ENCODE data around the gene TMEM233. TPM values are rescaled to one million over a fixed set of nuclear protein-coding genes. Genes with fewer than 3 reads are reported as not detected.
A peak's percentile ranks its signal among the peaks of the same experiment; 100 is the strongest.

The TMEM233 gene
- total and polyA plus RNA-seq, 9 of the 15 experiments (the other 6 are each of a cell fraction or from before 2014, with no cell fraction given) = 0.04 to 0.17 (median 0.07) TPM; not detected in 2

DNA sequence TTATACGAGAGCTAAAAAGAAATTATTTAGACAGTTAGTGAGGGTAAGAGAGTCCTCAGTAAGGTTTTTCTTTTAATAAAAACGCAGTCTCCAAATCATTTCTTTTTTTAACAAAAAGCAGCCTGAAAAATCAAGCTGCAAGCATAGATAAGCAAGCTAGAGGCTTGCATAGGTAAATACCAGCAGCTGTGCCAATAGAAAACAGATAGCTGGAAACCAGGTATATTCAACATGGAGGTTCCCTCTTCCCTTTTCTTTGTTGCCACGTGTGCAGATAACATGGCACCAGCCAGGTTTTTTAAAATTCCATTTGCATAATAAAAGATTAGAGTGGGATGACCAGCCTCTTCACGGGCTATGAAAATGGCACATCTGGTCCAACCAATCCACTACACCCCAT, 68.3 kb downstream of the TMEM233 start (continued):
- TF ChIP-seq, protein P1, sequence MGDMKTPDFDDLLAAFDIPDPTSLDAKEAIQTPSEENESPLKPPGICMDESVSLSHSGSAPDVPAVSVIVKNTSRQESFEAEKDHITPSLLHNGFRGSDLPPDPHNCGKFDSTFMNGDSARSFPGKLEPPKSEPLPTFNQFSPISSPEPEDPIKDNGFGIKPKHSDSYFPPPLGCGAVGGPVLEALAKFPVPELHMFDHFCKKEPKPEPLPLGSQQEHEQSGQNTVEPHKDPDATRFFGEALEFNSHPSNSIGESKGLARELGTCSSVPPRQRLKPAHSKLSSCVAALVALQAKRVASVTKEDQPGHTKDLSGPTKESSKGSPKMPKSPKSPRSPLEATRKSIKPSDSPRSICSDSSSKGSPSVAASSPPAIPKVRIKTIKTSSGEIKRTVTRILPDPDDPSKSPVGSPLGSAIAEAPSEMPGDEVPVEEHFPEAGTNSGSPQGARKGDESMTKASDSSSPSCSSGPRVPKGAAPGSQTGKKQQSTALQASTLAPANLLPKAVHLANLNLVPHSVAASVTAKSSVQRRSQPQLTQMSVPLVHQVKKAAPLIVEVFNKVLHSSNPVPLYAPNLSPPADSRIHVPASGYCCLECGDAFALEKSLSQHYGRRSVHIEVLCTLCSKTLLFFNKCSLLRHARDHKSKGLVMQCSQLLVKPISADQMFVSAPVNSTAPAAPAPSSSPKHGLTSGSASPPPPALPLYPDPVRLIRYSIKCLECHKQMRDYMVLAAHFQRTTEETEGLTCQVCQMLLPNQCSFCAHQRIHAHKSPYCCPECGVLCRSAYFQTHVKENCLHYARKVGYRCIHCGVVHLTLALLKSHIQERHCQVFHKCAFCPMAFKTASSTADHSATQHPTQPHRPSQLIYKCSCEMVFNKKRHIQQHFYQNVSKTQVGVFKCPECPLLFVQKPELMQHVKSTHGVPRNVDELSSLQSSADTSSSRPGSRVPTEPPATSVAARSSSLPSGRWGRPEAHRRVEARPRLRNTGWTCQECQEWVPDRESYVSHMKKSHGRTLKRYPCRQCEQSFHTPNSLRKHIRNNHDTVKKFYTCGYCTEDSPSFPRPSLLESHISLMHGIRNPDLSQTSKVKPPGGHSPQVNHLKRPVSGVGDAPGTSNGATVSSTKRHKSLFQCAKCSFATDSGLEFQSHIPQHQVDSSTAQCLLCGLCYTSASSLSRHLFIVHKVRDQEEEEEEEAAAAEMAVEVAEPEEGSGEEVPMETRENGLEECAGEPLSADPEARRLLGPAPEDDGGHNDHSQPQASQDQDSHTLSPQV (IDR thresholded peaks at IDR 0.05) = peak; percentile 54; the same call in 1 of the 2 replicates
- TF ChIP-seq ZNF785 (CRISPR knock-in tag; IDR thresholded peaks at IDR 0.05) = no peak
- TF ChIP-seq TSC22D4 (tag; IDR thresholded peaks at IDR 0.05) = no peak
- TF ChIP-seq RBM15 (IDR thresholded peaks at IDR 0.05; ENCODE audit: insufficient read depth, low read length) = no peak
- no peak for TF ChIP-seq FOXJ2 (tag; IDR thresholded peaks at IDR 0.05)
- peak; percentile 85 for TF ChIP-seq ZEB2 (IDR thresholded peaks at IDR 0.05)
- TF ChIP-seq, protein P2, sequence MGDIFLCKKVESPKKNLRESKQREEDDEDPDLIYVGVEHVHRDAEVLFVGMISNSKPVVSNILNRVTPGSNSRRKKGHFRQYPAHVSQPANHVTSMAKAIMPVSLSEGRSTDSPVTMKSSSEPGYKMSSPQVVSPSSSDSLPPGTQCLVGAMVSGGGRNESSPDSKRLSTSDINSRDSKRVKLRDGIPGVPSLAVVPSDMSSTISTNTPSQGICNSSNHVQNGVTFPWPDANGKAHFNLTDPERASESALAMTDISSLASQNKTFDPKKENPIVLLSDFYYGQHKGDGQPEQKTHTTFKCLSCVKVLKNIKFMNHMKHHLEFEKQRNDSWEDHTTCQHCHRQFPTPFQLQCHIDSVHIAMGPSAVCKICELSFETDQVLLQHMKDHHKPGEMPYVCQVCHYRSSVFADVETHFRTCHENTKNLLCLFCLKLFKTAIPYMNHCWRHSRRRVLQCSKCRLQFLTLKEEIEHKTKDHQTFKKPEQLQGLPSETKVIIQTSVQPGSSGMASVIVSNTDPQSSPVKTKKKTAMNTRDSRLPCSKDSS (IDR thresholded peaks at IDR 0.05; ENCODE audit: low read depth, partially characterized antibody) = no peak
- TF ChIP-seq CREM (IDR thresholded peaks at IDR 0.05; ENCODE audit: low read depth) = no peak
- TF ChIP-seq KDM2B (CRISPR knock-in tag; IDR thresholded peaks at IDR 0.05) = no peak
- TF ChIP-seq, protein P3, sequence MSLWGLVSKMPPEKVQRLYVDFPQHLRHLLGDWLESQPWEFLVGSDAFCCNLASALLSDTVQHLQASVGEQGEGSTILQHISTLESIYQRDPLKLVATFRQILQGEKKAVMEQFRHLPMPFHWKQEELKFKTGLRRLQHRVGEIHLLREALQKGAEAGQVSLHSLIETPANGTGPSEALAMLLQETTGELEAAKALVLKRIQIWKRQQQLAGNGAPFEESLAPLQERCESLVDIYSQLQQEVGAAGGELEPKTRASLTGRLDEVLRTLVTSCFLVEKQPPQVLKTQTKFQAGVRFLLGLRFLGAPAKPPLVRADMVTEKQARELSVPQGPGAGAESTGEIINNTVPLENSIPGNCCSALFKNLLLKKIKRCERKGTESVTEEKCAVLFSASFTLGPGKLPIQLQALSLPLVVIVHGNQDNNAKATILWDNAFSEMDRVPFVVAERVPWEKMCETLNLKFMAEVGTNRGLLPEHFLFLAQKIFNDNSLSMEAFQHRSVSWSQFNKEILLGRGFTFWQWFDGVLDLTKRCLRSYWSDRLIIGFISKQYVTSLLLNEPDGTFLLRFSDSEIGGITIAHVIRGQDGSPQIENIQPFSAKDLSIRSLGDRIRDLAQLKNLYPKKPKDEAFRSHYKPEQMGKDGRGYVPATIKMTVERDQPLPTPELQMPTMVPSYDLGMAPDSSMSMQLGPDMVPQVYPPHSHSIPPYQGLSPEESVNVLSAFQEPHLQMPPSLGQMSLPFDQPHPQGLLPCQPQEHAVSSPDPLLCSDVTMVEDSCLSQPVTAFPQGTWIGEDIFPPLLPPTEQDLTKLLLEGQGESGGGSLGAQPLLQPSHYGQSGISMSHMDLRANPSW (CRISPR knock-in tag; IDR thresholded peaks at IDR 0.05) = no peak
- no peak for TF ChIP-seq CHD1 (IDR thresholded peaks at IDR 0.05; ENCODE audit: low read length)
- TF ChIP-seq ADNP (tag; IDR thresholded peaks at IDR 0.05) = no peak
- peak; percentile 42; the same call in 1 of the 2 replicates for TF ChIP-seq STAT5A (IDR thresholded peaks at IDR 0.05; ENCODE audit: borderline replicate concordance, low read length)
- TF ChIP-seq EP400 (IDR thresholded peaks at IDR 0.05) = 0 out of 2 replicates have a peak, but pooled peaks have one; percentile 15
- no peak for TF ChIP-seq ZNF134 (CRISPR knock-in tag; conservative IDR thresholded peaks at IDR 0.05)
- peak; percentile 79; the same call in 1 of the 2 replicates for TF ChIP-seq SMARCA4 (IDR thresholded peaks at IDR 0.05)

All from K562 (cell line).